ENCODE measurements around the gene WIPF2. TPM values are rescaled to one million over a fixed set of nuclear protein-coding genes. Genes with fewer than 3 reads are reported as not detected.

WIPF2 gene
- total and polyA plus RNA-seq, 9 donors = 6.1 to 27.8 (median 18.4) TPM

- H3K36me3 ChIP-seq = no peaks in the 10 kb centered on the region
Observed at GRCh38 chr17:40176754-40177110, 42.4 kb upstream of the WIPF2 start.

GRCh38 chr17:40177275-40177874 is 41.7 kb upstream of the WIPF2 start, which contains the start of gene RAPGEFL1:
Gene RAPGEFL1 (plus strand): TSS chr17:40177470. CDS start chr17:40177862, 392 bp downstream.
- WGBS, 3 donors = 0 to 2% (median 1%) methylated on average over 48 to 57 of the region's 57 CpGs
- Histone ChIP-seq H3K27ac (no peak within 1 kb of the TSS), H3K4me3 (peak within 1 kb of the TSS; percentile 41), H3K27me3 (no peaks in the 10 kb centered on the region), H3K9me3 (no peaks in the 10 kb centered on the region), H3K36me3 (no peaks in the 10 kb centered on the region), H3K4me1 (ENCODE audit: insufficient read depth) (no peaks in the 10 kb centered on the region)
- intact Hi-C loops (cut with DNase I) = loop anchor here in 1 of 4 donors (10.0 kb wide), 1 partner anchor 143 kb away; no protein-coding TSS in a partner anchor
- DNase-seq = peak; percentile 71 to 85 (median 74)
- TF ChIP-seq POLR2A (IDR thresholded peaks at IDR 0.05) (no peak), EP300 (IDR thresholded peaks at IDR 0.05) (no peak), CTCF (IDR thresholded peaks at IDR 0.05) (no peak)

More at GRCh38 chr17:40176754-40177110, 42.4 kb upstream of the WIPF2 start:
- Histone ChIP-seq H3K4me3 (no peak overlapping the region), H3K27me3 (no peaks in the 10 kb centered on the region), H3K27ac (no peak overlapping the region), H3K9me3 (no peaks in the 10 kb centered on the region), H3K4me1 (ENCODE audit: insufficient read depth) (no peaks in the 10 kb centered on the region)
- no peak for TF ChIP-seq EP300 (IDR thresholded peaks at IDR 0.05)
- no peak for TF ChIP-seq POLR2A (IDR thresholded peaks at IDR 0.05)
- TF ChIP-seq CTCF (IDR thresholded peaks at IDR 0.05) = no peak
- DNase-seq = no peak
- 57 to 79% (median 71%) methylated on average over 2 of the region's 2 CpGs for WGBS, 3 donors
- intact Hi-C loops (cut with DNase I) = loop anchor here in 1 of 4 donors (10.0 kb wide), 1 partner anchor 142 kb away; no protein-coding TSS in a partner anchor

- no peaks in the 10 kb centered on the region for H3K27me3 ChIP-seq
- H3K36me3 ChIP-seq = no peaks in the 10 kb centered on the region
- H3K9me3 ChIP-seq = no peaks in the 10 kb centered on the region
- peak overlapping the region; percentile 41 for H3K4me3 ChIP-seq
- DNase-seq = peak in 1 of 5 donors; percentile 39
- TF ChIP-seq CTCF (IDR thresholded peaks at IDR 0.05) (no peak), POLR2A (IDR thresholded peaks at IDR 0.05) (no peak), EP300 (IDR thresholded peaks at IDR 0.05) (no peak)
- 23 to 69% (median 40%) methylated on average over 19 to 46 of the region's 46 CpGs for WGBS, 3 donors
- H3K27ac ChIP-seq = no peak overlapping the region
- intact Hi-C loops (cut with DNase I) = loop anchor here in 1 of 4 donors (10.0 kb wide), 1 partner anchor 143 kb away; no protein-coding TSS in a partner anchor
- H3K4me1 ChIP-seq (ENCODE audit: insufficient read depth) = no peaks in the 10 kb centered on the region
Observed at GRCh38 chr17:40178021-40178601, 41.0 kb upstream of the WIPF2 start.

DNA sequence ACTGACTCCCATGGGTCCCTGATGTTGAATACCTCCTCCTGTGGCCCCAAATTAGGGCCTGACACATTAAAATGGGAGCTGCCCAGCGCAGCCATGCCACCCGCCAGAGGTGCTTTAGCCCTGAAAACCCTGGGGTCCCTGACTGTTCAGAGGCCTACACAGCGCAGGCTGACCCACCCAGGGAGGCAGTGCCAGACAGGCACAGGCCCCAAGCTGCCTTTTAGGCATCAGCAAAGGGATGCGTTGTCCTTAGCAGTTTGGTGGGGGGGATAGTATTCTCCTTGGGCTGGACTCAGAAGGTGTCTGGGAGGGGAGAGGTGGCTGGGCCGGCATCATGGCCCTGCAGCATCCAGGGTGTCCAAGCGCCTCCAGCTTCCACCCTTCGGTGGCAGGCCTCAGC is 40.4 kb upstream of the WIPF2 start:
- Histone ChIP-seq H3K27ac (no peak overlapping the region), H3K4me3 (no peak overlapping the region)
- no peak for DNase-seq

More for the DNA sequence above, 40.4 kb upstream of the WIPF2 start:
- H3K4me1 ChIP-seq (ENCODE audit: insufficient read depth) = no peaks in the 10 kb centered on the region
- H3K36me3 ChIP-seq = no peaks in the 10 kb centered on the region
- WGBS, 3 donors = 92 to 95% (median 92%) methylated on average over 7 of the region's 7 CpGs
- intact Hi-C loops (cut with DNase I) = loop anchor here in 1 of 4 donors (10.0 kb wide), 1 partner anchor 144 kb away; no protein-coding TSS in a partner anchor
- H3K27me3 ChIP-seq = no peaks in the 10 kb centered on the region
- no peaks in the 10 kb centered on the region for H3K9me3 ChIP-seq
- TF ChIP-seq CTCF (IDR thresholded peaks at IDR 0.05) (no peak), EP300 (IDR thresholded peaks at IDR 0.05) (no peak), POLR2A (IDR thresholded peaks at IDR 0.05) (no peak)

Data from ovary (tissue), 9 donors.